Measurements from ENCODE around the gene STEAP2.

STEAP2 gene

GRCh38 chr7:90231304-90231703 lies 19.8 kb downstream of the STEAP2 start:
- Histone ChIP-seq H3K18ac (ENCODE audit: low read length) (no peak overlapping the region), H3K27me3 (ENCODE audit: insufficient read depth, low read length) (no peaks in the 10 kb centered on the region), H2BK120ac (ENCODE audit: insufficient read depth, low read length, poor library complexity) (no peak overlapping the region), H4K8ac (ENCODE audit: low read depth, low read length) (no peak overlapping the region), H3K27ac (ENCODE audit: low read depth, low read length) (no peak overlapping the region), H2AK5ac (ENCODE audit: low read length) (no peak overlapping the region), H3K79me2 (ENCODE audit: control insufficient read depth, insufficient read depth, low read length, poor library complexity) (no peaks in the 10 kb centered on the region), H3K4me1 (ENCODE audit: control insufficient read depth in 1 of 2, insufficient read depth in 2 of 2, low read length in 2 of 2) (no peaks in the 10 kb centered on the region), H4K91ac (ENCODE audit: low read depth, low read length) (no peak overlapping the region), H3K79me1 (ENCODE audit: low read length) (no peaks in the 10 kb centered on the region), H3K4me3 (ENCODE audit: low read depth, low read length) (no peak overlapping the region), H2BK12ac (ENCODE audit: low read length) (no peak overlapping the region), H3K9ac (ENCODE audit: low read length) (no peak overlapping the region), H2BK5ac (ENCODE audit: low read depth, low read length, poor library complexity) (no peak overlapping the region), H3K14ac (ENCODE audit: low read length) (no peak overlapping the region), H2AFZ (ENCODE audit: insufficient read depth, low read length, poor library complexity) (no peak overlapping the region), H3K9me3 (ENCODE audit: insufficient read depth, low read depth, low read length) (no peaks in the 10 kb centered on the region), H4K12ac (ENCODE audit: low read depth, low read length) (no peak overlapping the region), H3K4me2 (ENCODE audit: low read length) (no peak overlapping the region), H3K36me3 (ENCODE audit: control insufficient read depth in 1 of 2, insufficient read depth in 2 of 2, low read length in 2 of 2) (no peaks in the 10 kb centered on the region), H3K4ac (ENCODE audit: low read depth, low read length) (no peak overlapping the region), H3K23ac (ENCODE audit: low read length) (no peak overlapping the region)
- DNase-seq, result no peak
- WGBS (ENCODE audit: extremely low coverage, insufficient coverage, insufficient read length), result no CpG with 5 or more reads among the region's 3 CpGs

GRCh38 chr7:90232430-90232829 lies 20.9 kb downstream of the STEAP2 start:
- H4K91ac ChIP-seq (ENCODE audit: low read depth, low read length), result no peak overlapping the region
- H2BK5ac ChIP-seq (ENCODE audit: low read depth, low read length, poor library complexity), result no peak overlapping the region
- WGBS (ENCODE audit: extremely low coverage, insufficient coverage, insufficient read length), result no CpG with 5 or more reads among the region's 5 CpGs
- no peak overlapping the region for H3K23ac ChIP-seq (ENCODE audit: low read length)
- H3K36me3 ChIP-seq (ENCODE audit: control insufficient read depth in 1 of 2, insufficient read depth in 2 of 2, low read length in 2 of 2), result no peaks in the 10 kb centered on the region
- no peak for DNase-seq
- H3K79me1 ChIP-seq (ENCODE audit: low read length), result no peaks in the 10 kb centered on the region
- no peaks in the 10 kb centered on the region for H3K27me3 ChIP-seq (ENCODE audit: insufficient read depth, low read length)
- no peak overlapping the region for H2BK12ac ChIP-seq (ENCODE audit: low read length)
- no peak overlapping the region for H3K9ac ChIP-seq (ENCODE audit: low read length)
- no peak overlapping the region for H2BK120ac ChIP-seq (ENCODE audit: insufficient read depth, low read length, poor library complexity)
- no peak overlapping the region for H4K12ac ChIP-seq (ENCODE audit: low read depth, low read length)
- H2AK5ac ChIP-seq (ENCODE audit: low read length), result no peak overlapping the region
- no peak overlapping the region for H3K14ac ChIP-seq (ENCODE audit: low read length)
- H3K4me1 ChIP-seq (ENCODE audit: control insufficient read depth in 1 of 2, insufficient read depth in 2 of 2, low read length in 2 of 2), result no peaks in the 10 kb centered on the region
- no peak overlapping the region for H4K8ac ChIP-seq (ENCODE audit: low read depth, low read length)
- no peak overlapping the region for H3K27ac ChIP-seq (ENCODE audit: low read depth, low read length)
- no peak overlapping the region for H3K4me3 ChIP-seq (ENCODE audit: low read depth, low read length)
- no peak overlapping the region for H3K18ac ChIP-seq (ENCODE audit: low read length)
- no peaks in the 10 kb centered on the region for H3K9me3 ChIP-seq (ENCODE audit: insufficient read depth, low read depth, low read length)
- no peak overlapping the region for H3K4me2 ChIP-seq (ENCODE audit: low read length)
- no peaks in the 10 kb centered on the region for H3K79me2 ChIP-seq (ENCODE audit: control insufficient read depth, insufficient read depth, low read length, poor library complexity)
- no peak overlapping the region for H3K4ac ChIP-seq (ENCODE audit: low read depth, low read length)
- no peak overlapping the region for H2AFZ ChIP-seq (ENCODE audit: insufficient read depth, low read length, poor library complexity)

- WGBS (ENCODE audit: extremely low coverage, insufficient coverage, insufficient read length), result no CpG with 5 or more reads among the region's 6 CpGs
- no peak overlapping the region for H2AFZ ChIP-seq (ENCODE audit: insufficient read depth, low read length, poor library complexity)
- H4K91ac ChIP-seq (ENCODE audit: low read depth, low read length), result no peak overlapping the region
Measured at GRCh38 chr7:90233569-90233968, 22.0 kb downstream of the STEAP2 start.

DNA sequence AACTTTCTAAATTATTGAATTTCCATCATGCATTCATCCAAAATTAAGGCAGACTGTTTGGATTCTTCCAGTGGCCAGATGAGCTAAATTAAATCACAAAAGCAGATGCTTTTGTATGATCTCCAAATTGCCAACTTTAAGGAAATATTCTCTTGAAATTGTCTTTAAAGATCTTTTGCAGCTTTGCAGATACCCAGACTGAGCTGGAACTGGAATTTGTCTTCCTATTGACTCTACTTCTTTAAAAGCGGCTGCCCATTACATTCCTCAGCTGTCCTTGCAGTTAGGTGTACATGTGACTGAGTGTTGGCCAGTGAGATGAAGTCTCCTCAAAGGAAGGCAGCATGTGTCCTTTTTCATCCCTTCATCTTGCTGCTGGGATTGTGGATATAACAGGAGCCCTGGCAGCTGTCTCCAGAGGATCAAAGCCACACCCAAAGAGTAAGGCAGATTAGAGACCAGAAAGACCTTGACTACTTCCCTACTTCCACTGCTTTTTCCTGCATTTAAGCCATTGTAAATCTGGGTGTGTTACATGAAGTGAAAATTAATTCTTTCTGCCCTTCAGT lies 25.3 kb downstream of the STEAP2 start:
- Histone ChIP-seq H3K4me3 (ENCODE audit: low read depth, low read length) (no peak overlapping the region), H4K8ac (ENCODE audit: low read depth, low read length) (no peak overlapping the region), H3K23ac (ENCODE audit: low read length) (no peak overlapping the region), H3K27ac (ENCODE audit: low read depth, low read length) (no peak overlapping the region), H3K9me3 (ENCODE audit: insufficient read depth, low read depth, low read length) (no peaks in the 10 kb centered on the region), H2AK5ac (ENCODE audit: low read length) (no peak overlapping the region), H4K12ac (ENCODE audit: low read depth, low read length) (no peak overlapping the region), H3K79me1 (ENCODE audit: low read length) (no peaks in the 10 kb centered on the region), H3K4me2 (ENCODE audit: low read length) (no peak overlapping the region), H3K18ac (ENCODE audit: low read length) (no peak overlapping the region), H3K4me1 (ENCODE audit: control insufficient read depth in 1 of 2, insufficient read depth in 2 of 2, low read length in 2 of 2) (no peaks in the 10 kb centered on the region), H3K9ac (ENCODE audit: low read length) (no peak overlapping the region), H3K79me2 (ENCODE audit: control insufficient read depth, insufficient read depth, low read length, poor library complexity) (no peaks in the 10 kb centered on the region), H2BK12ac (ENCODE audit: low read length) (no peak overlapping the region), H3K14ac (ENCODE audit: low read length) (no peak overlapping the region), H2BK120ac (ENCODE audit: insufficient read depth, low read length, poor library complexity) (no peak overlapping the region), H2AFZ (ENCODE audit: insufficient read depth, low read length, poor library complexity) (no peak overlapping the region), H3K4ac (ENCODE audit: low read depth, low read length) (no peak overlapping the region), H4K91ac (ENCODE audit: low read depth, low read length) (no peak overlapping the region), H3K36me3 (ENCODE audit: control insufficient read depth in 1 of 2, insufficient read depth in 2 of 2, low read length in 2 of 2) (no peaks in the 10 kb centered on the region), H3K27me3 (ENCODE audit: insufficient read depth, low read length) (no peaks in the 10 kb centered on the region), H2BK5ac (ENCODE audit: low read depth, low read length, poor library complexity) (no peak overlapping the region)
- DNase-seq, result no peak
- WGBS (ENCODE audit: extremely low coverage, insufficient coverage, insufficient read length), result no CpG with 5 or more reads among the region's 1 CpG

More at GRCh38 chr7:90233569-90233968, 22.0 kb downstream of the STEAP2 start:
- no peak overlapping the region for H2BK5ac ChIP-seq (ENCODE audit: low read depth, low read length, poor library complexity)
- H4K12ac ChIP-seq (ENCODE audit: low read depth, low read length), result no peak overlapping the region
- no peak overlapping the region for H2BK12ac ChIP-seq (ENCODE audit: low read length)
- H3K79me2 ChIP-seq (ENCODE audit: control insufficient read depth, insufficient read depth, low read length, poor library complexity), result no peaks in the 10 kb centered on the region
- H3K27ac ChIP-seq (ENCODE audit: low read depth, low read length), result no peak overlapping the region
- H3K4me1 ChIP-seq (ENCODE audit: control insufficient read depth in 1 of 2, insufficient read depth in 2 of 2, low read length in 2 of 2), result no peaks in the 10 kb centered on the region
- H3K36me3 ChIP-seq (ENCODE audit: control insufficient read depth in 1 of 2, insufficient read depth in 2 of 2, low read length in 2 of 2), result no peaks in the 10 kb centered on the region
- H3K79me1 ChIP-seq (ENCODE audit: low read length), result no peaks in the 10 kb centered on the region
- no peaks in the 10 kb centered on the region for H3K9me3 ChIP-seq (ENCODE audit: insufficient read depth, low read depth, low read length)
- H2AK5ac ChIP-seq (ENCODE audit: low read length), result no peak overlapping the region
- H3K4ac ChIP-seq (ENCODE audit: low read depth, low read length), result no peak overlapping the region
- H3K27me3 ChIP-seq (ENCODE audit: insufficient read depth, low read length), result no peaks in the 10 kb centered on the region
- H3K4me2 ChIP-seq (ENCODE audit: low read length), result no peak overlapping the region
- H4K8ac ChIP-seq (ENCODE audit: low read depth, low read length), result no peak overlapping the region
- no peak overlapping the region for H3K9ac ChIP-seq (ENCODE audit: low read length)
- no peak overlapping the region for H2BK120ac ChIP-seq (ENCODE audit: insufficient read depth, low read length, poor library complexity)
- H3K18ac ChIP-seq (ENCODE audit: low read length), result no peak overlapping the region
- no peak for DNase-seq
- H3K14ac ChIP-seq (ENCODE audit: low read length), result no peak overlapping the region
- no peak overlapping the region for H3K23ac ChIP-seq (ENCODE audit: low read length)
- H3K4me3 ChIP-seq (ENCODE audit: low read depth, low read length), result no peak overlapping the region
